ENCODE data around the gene SRGAP3. TPM values are rescaled to one million over a fixed set of nuclear protein-coding genes. Genes with fewer than 3 reads are reported as not detected.

The SRGAP3 gene
- polyA plus RNA-seq, 3 donors = 13.3 to 15.8 (median 15.4) TPM

DNA sequence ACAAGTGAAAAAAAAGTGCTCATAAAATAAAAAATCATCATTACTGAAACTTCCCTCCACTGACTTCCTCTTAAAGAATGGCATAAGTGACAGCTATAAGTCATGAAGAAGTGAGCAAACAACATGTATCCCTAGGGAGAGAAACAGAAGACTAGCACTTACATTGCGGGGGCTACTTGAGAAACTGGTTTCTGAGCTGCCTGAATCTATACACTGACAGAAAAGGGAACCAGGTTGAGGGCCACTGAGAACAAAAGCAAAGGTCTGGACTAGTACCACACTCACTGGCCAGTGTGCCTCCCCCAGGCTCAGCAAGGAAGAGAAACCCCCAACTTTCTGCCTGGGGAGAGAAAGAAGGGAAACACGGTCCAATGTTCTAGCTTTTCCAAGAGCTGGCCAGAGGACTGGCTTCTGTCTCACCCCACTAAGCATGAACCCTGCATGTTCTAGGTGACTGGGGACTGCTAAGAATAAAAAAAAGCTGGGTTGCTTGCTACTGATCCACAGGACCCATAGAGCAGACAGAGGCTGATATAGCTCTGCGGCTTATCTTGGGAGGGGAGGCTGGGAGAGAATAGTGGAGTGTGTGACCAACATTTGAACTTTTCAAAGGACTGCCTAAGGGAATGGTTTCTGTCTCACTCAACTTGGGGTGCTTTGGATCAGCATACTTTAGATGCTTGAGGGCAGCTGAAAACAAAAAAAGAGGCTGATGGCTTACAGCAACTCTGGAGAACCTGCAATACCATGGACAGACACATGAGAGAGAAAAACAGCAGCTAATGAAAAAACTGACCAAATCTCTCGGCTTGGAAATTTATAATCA is 294.3 kb downstream of the SRGAP3 start:
- DNase-seq (ENCODE audit: low read depth in 3 of 3, low spot score in 2 of 3) = no peak

DNA sequence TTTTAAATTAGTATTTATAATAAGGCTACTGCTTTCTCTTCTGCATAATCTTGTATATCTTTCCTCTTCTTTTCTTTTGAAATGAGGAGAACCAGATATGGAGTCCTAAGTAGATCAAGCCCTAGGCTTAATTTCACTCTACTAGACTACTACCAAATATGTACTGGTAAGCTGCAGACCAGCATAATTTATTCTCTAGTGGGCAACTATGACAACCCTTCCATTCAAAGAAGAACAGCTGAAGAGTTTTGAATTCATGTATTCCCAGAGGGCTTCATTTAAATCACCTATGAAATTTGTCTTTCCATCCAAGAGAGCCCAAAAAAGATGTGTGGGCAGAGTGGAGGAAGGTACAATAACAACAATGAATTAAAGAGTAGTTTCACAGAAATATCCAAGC is 296.1 kb downstream of the SRGAP3 start:
- no peak for DNase-seq (ENCODE audit: low read depth in 3 of 3, low spot score in 2 of 3)

DNA sequence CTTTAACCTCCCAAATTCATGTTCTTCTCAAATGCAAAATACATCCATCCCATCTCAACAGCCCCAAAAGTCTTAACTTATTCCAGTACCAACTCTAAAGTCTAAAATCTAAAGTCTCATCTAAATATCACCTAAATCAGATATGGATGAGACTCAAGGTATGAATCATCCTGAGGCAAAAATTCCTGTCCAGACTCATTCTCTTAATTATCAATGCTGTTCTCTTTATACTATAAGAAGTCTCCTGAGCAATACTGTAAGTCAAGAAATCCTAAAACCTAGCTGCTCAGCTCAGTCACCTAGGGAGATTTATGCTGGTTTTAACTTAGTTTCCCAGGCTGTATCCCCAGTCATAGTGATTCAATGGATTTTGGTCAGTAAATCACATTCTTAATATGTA is 297.3 kb downstream of the SRGAP3 start:
- DNase-seq (ENCODE audit: low read depth in 3 of 3, low spot score in 2 of 3) = no peak

- no peak for DNase-seq (ENCODE audit: low read depth in 3 of 3, low spot score in 2 of 3)
These were observed 303.4 kb downstream of the SRGAP3 start for GRCh38 chr3:8945890-8946600.

DNA sequence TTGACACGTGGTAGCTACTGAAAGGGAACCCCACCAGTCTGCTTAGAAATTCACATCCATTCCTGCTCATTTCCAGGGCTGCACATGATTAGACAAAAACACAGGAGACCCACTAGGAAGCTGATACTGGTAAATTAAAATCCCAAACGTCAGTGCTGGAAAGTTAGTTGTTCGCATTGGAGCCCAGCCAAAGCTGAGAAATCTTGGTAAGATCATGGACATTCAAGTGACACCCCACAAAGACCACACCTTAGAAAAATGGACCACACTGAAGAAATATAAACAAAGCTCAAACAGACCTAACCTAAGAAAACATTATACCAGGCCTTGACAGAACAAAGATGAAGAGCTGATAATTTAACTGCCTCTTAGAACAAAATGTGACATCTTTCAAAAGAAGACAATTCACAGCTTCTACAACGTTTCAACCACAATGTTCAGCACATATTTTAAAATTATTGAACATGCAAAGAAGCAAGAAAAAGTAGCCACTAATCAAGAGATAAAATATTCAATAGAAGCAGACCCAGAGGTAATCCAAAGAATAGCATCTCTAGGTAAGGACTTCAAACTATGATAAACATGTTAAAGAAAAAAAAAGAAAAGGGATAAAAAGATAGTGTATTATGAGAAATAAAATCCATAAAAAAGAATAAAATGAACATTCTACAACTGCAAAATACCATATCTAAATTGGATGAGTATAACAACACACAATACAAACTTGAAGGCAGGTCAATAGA is 306.5 kb downstream of the SRGAP3 start:
- DNase-seq (ENCODE audit: low read depth in 3 of 3, low spot score in 2 of 3) = no peak

GRCh38 chr3:8942115-8942514 is 307.3 kb downstream of the SRGAP3 start:
- no peak for DNase-seq (ENCODE audit: low read depth in 3 of 3, low spot score in 2 of 3)

GRCh38 chr3:8938021-8938420 is 311.4 kb downstream of the SRGAP3 start:
- DNase-seq (ENCODE audit: low read depth in 3 of 3, low spot score in 2 of 3) = no peak

DNA sequence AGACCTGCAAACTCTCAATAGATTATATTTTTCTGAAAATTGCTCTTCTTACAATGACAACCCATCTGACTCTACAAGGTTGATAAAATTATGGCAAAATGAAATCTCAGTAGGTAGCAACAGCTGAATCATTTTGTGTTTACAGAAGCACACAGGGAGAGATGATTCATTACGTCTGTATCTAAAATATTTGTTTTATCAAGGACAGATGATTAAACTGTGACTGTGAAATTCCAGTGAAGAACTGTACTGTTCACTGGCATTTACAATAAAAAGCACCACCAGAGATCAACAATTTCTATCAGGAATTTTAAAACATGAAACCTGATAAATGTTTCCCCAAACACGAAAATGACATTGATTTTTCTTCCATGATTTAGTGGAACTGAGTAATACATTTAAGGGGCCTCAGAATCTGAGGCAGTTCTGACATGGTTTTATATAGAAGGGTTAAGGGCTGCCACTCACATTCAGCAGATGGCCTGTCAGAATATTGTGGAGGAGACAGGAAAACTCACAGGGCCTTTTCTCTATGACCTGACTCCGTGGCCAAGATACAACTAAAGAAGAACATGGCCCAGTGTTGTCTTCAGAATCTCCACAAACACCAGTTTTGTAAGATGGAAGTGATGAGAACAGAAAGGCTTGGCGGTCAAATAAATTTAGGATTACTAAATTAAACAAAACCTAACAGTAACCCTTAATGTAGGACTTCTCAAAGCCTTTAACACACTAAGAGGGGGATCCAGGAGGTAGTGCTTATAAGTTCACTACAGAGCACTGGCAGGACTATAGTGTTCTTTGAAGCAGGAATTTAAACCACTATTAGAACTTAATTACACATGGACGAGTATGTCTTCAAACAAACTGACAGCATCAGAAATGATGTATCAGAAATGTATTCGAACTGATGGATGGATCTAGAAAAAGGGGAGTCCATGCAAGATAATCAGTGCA is 312.1 kb downstream of the SRGAP3 start:
- no peak for DNase-seq (ENCODE audit: low read depth in 3 of 3, low spot score in 2 of 3)

DNA sequence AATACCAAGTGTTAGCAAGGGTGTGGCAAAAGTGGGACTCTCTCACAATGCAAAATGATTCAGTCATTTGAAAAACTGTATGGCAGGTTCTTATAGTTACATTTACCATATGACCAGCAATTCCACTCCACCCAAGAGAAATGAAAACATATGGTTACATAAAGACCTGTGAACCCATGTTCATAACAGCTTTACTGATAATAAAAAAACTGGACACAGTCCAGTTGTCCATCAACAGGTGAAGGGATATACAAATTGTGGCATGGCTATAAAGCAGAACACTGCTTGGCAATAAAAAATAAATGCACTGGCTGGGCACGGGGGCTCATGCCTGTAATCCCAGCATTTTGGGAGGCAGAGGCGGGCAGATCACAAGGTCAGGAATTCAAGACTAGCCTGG is 316.9 kb downstream of the SRGAP3 start:
- DNase-seq (ENCODE audit: low read depth in 3 of 3, low spot score in 2 of 3) = no peak

GRCh38 chr3:8931342-8931741 is 318.1 kb downstream of the SRGAP3 start:
- DNase-seq (ENCODE audit: low read depth in 3 of 3, low spot score in 2 of 3) = no peak

Other genes starting within 250 kb of the SRGAP3 start
- gene THUMPD3, start 113.4 kb upstream of the SRGAP3 start, polyA plus RNA-seq (ENCODE audit: insufficient read length in 3 of 3) = 10 to 100 TPM; 60.9 to 71.0 (median 64.7) TPM
- gene SETD5, start 148.0 kb upstream of the SRGAP3 start, polyA plus RNA-seq (ENCODE audit: insufficient read length in 3 of 3) = 100 to 1,000 TPM; 101 to 106 (median 105) TPM

All from right renal cortex interstitium (tissue), 3 donors.